ENCODE measurements around the gene BCAP31. TPM values are rescaled to one million over a fixed set of nuclear protein-coding genes. Genes with fewer than 3 reads are reported as not detected.
"Not testable (repeated sequence)": the region's sequence is repeated elsewhere in the genome, so short reads cannot be mapped to it uniquely, and the experiment has no call there.

Gene BCAP31
- total and polyA plus RNA-seq, 12 donors = 70.2 to 164 (median 85.4) TPM

DNA sequence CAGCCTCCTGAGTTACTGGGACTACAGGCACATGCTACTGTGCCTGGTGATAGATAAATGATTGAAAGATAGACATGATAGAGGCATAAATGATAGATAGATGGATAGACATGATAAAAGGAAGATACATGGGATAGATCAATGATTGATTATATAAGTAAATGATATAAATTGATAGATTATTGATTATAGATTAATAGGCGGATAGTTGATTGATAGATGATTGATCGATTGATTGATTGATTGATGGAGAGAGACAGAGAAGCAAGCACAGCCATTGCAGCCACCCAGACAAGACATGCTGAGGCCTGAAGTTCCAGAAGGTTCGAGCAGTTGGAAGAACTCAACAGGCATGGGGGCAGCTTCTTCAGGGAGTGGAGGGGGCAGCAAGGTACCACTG, 22.2 kb upstream of the BCAP31 start:
- ATAC-seq = no peak
- no peaks in the 10 kb centered on the region for H3K36me3 ChIP-seq
- 83 to 88% methylated on average over 3 of the region's 3 CpGs for WGBS, 2 donors

DNA sequence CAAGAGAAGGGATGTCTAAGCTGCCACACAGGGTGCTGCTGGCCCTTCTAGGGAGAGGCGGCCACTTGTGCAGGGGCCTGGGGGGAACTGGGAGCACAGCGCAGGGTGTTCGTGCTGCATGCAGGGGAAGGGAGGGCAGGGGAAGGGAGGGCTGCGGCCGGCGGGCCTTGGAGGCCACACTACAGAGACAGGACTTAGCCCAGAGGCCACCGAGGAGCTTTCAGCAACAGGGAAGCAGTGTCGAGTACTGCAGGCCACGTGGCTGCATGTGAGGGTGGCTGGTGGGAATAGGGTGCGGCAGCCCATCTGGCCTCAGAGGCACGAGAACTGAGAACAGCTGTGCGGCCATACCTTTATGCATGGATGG, 20.9 kb upstream of the BCAP31 start:
- ATAC-seq; H3K9me3 ChIP-seq; H3K27ac ChIP-seq; H3K4me3 ChIP-seq; H3K4me1 ChIP-seq; DNase-seq; intact Hi-C loops (cut with DNase I): not testable (repeated sequence)
- peaks cover 0 to 34% (median 0%) of the 10 kb centered on the region in 7 donors for H3K27me3 ChIP-seq
- peaks cover 0 to 11% (median 0%) of the 10 kb centered on the region in 9 donors for H3K36me3 ChIP-seq
- 25 to 26% methylated on average over 10 of the region's 12 CpGs for WGBS, 2 donors

More for the DNA sequence above, 22.2 kb upstream of the BCAP31 start:
- no peaks in the 10 kb centered on the region for H3K9me3 ChIP-seq
- no peak for DNase-seq
- H3K4me1 ChIP-seq = peaks cover 0 to 6% (median 0%) of the 10 kb centered on the region in 9 donors
- peaks cover 0 to 34% (median 0%) of the 10 kb centered on the region in 7 donors for H3K27me3 ChIP-seq
- TF ChIP-seq, protein P1, sequence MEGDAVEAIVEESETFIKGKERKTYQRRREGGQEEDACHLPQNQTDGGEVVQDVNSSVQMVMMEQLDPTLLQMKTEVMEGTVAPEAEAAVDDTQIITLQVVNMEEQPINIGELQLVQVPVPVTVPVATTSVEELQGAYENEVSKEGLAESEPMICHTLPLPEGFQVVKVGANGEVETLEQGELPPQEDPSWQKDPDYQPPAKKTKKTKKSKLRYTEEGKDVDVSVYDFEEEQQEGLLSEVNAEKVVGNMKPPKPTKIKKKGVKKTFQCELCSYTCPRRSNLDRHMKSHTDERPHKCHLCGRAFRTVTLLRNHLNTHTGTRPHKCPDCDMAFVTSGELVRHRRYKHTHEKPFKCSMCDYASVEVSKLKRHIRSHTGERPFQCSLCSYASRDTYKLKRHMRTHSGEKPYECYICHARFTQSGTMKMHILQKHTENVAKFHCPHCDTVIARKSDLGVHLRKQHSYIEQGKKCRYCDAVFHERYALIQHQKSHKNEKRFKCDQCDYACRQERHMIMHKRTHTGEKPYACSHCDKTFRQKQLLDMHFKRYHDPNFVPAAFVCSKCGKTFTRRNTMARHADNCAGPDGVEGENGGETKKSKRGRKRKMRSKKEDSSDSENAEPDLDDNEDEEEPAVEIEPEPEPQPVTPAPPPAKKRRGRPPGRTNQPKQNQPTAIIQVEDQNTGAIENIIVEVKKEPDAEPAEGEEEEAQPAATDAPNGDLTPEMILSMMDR (IDR thresholded peaks at IDR 0.05) = no peak
- H3K27ac ChIP-seq = no peak overlapping the region
- H3K4me3 ChIP-seq = no peak overlapping the region
- intact Hi-C loops (cut with DNase I) = no loop called here

DNA sequence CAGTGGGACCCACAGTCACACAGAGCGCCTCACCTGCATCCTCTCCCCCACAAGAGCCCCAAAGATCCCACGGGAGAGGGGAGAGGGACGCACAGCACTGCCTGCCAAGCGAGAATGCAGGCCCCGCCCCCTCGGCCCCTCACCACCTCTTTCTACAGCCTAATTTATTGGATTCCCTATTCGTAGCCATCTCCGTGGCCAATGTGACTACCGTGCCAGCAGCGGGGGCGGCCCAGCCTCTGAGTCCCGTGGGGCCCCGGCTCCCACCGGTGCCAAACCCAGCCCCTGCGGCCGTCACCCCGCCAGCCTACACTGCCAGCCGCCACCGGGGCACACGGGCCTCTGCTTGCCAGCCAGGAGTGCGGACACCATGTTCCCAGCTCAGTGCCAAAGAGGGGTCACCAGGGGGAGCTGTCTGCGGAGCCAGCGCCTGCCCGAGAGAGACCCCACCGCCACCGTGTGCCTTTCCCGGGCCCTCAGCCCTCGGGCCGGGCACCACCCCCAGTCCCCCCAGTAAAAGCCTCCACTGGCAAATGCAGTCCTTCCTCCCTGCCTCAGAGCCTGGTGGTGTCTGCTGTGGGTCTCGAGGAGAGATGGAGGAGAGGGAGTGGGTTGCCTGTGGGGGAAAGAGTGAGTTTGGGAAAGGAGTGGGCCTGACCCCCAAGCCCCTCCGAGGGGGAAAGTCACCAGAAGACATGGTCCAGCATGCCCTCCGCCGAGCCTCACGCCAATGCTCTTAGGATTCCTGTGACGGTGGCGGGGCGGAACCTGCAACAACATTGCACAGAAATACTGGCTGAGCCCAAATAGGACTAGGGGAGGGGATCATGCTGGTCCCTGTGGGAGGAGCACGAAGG, 20.3 kb upstream of the BCAP31 start:
- Histone ChIP-seq H3K27ac (no peak overlapping the region), H3K36me3 (peaks cover 0 to 12% (median 0%) of the 10 kb centered on the region in 9 donors), H3K4me3 (peak overlapping the region in 1 of 10 donors; percentile 17), H3K9me3 (no peaks in the 10 kb centered on the region), H3K4me1 (peaks cover 0 to 6% (median 0%) of the 10 kb centered on the region in 9 donors), H3K27me3 (peaks cover 0 to 32% (median 0%) of the 10 kb centered on the region in 7 donors)
- ATAC-seq (peak in 1 of 8 donors; percentile 25), DNase-seq (no peak)
- intact Hi-C loops (cut with DNase I) = no loop called here
- TF ChIP-seq, protein P1 (IDR thresholded peaks at IDR 0.05) = peak in 7 of 9 donors; percentile 12 to 28 (median 25)
- WGBS, 2 donors = 13 to 14% methylated on average over 23 to 38 of the region's 38 CpGs

DNA sequence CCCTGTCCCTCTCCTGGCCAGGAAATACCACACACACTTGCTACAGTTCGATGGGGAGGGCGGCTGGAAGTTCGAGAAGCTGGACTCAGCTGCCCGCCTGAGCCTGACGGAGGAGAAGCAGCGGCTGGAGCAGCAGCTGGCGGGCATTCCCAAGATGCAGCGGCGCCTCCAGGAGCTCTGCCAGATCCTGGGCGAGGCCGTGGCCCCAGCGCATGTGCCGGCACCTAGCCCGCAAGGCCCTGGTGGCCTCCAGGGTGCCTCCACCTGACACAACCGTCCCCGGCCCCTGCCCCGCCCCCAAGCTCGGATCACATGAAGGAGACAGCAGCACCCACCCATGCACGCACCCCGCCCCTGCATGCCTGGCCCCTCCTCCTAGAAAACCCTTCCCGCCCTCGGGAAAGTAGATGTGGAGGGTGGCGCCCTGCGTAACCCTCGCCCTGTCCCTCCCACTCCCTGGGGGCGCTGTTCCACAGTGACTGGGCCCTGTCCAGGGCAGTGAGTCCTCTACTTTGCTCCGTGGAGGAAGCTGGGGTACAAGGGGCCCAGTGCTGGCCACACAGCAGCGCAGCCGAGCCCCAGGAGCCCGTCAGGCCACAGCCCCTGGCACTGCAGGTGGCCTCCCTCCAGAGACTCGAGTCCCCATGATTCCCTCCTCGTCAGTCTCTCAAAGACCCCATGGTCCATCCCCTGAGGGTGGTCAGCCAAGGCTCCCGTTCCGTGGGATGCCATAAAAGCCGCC, 19.5 kb upstream of the BCAP31 start:
- ATAC-seq (peak in 1 of 8 donors; percentile 59), DNase-seq (peak in 1 of 2 donors; percentile 59)
- H3K4me1 ChIP-seq; intact Hi-C loops (cut with DNase I); H3K9me3 ChIP-seq; H3K27ac ChIP-seq: not testable (repeated sequence)
- H3K4me3 ChIP-seq = peak overlapping the region in 1 of 10 donors; percentile 17
- peaks cover 0 to 25% (median 0%) of the 10 kb centered on the region in 7 donors for H3K27me3 ChIP-seq
- 59 to 70% methylated on average over 13 to 29 of the region's 35 CpGs for WGBS, 2 donors
- peaks cover 0 to 14% (median 0%) of the 10 kb centered on the region in 9 donors for H3K36me3 ChIP-seq

DNA sequence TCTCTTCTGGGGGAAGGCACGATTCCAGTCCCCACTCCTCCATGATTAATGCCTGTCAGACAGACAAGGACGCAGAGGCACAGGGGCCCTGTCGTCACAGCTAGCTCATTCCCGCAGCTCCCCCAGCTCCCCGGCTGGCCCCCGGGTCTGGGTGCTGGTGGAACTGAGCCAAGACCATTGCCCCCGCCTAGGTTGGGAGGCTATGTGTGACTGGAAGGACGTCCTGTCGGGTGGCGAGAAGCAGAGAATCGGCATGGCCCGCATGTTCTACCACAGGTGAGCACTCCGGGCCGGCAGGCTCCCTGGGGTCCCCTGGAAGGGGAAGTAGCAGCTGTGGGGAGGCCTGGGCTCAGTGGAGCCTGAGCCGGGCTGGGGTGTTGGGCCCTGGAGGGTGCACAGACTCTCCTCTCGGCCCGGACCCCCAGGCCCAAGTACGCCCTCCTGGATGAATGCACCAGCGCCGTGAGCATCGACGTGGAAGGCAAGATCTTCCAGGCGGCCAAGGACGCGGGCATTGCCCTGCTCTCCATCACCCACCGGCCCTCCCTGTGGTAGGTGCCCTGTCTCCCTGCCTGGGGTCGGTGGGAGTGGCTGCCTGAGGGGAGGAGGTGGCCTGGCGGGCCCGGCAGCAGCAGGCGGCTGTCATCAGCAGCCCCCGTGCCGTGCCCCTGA, 18.7 kb upstream of the BCAP31 start:
- 70 to 74% methylated on average over 18 to 29 of the region's 32 CpGs for WGBS, 2 donors
- peaks cover 0 to 21% (median 0%) of the 10 kb centered on the region in 7 donors for H3K27me3 ChIP-seq
- not testable (repeated sequence) for H3K27ac ChIP-seq

DNA sequence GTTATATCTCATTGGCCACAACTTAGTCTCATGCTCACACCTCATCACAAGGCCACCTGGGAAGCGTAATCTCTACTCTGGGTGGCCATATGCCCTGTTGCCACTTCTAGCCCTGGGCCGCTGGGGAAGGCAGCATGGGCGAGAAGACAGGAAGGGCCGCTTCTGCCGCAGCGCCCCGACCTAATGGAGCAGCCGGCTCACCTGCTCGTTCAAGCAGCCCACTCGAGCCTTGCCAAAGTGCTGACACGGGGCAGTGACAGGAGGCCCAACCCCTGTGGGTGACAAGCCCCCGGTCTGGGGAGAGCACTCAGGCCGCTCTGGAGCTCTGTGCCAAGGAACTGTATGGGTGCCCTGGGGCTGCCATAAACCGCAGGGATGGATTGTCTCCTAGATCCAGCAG, 17.9 kb upstream of the BCAP31 start:
- Histone ChIP-seq H3K36me3 (peaks cover 0 to 18% (median 0%) of the 10 kb centered on the region in 9 donors), H3K27me3 (peaks cover 0 to 17% (median 0%) of the 10 kb centered on the region in 7 donors)
- intact Hi-C loops (cut with DNase I); H3K27ac ChIP-seq; H3K4me3 ChIP-seq; H3K4me1 ChIP-seq; H3K9me3 ChIP-seq; ATAC-seq; DNase-seq: not testable (repeated sequence)
- 93 to 97% methylated on average over 7 to 14 of the region's 14 CpGs for WGBS, 2 donors

More for the DNA sequence above, 18.7 kb upstream of the BCAP31 start:
- H3K4me1 ChIP-seq; ATAC-seq; H3K4me3 ChIP-seq; intact Hi-C loops (cut with DNase I); DNase-seq; H3K9me3 ChIP-seq: not testable (repeated sequence)
- peaks cover 0 to 16% (median 0%) of the 10 kb centered on the region in 9 donors for H3K36me3 ChIP-seq
